GM21576 (cell line): ENCODE data around the gene GJC2.
"Not testable (repeated sequence)": the region's sequence is repeated elsewhere in the genome, so short reads cannot be mapped to it uniquely, and the experiment has no call there.

Source experiments
- ATAC-seq: cut with Tn5 transposase; IDR thresholded peaks from one replicate; pipeline ENCODE4 v1.9.1; 2021; ENCODE audit warnings: mild to moderate bottlenecking, moderate library complexity; ENCODE audit not compliant: unreplicated experiment

Gene GJC2

GRCh38 chr1:228170666-228171065 is 20.9 kb downstream of the GJC2 start:
- no peak for ATAC-seq

GRCh38 chr1:228171221-228171891 is 21.6 kb downstream of the GJC2 start:
- ATAC-seq, result no peak

- ATAC-seq, result no peak
These were observed 23.1 kb downstream of the GJC2 start for GRCh38 chr1:228172591-228173527.

- ATAC-seq, result not testable (repeated sequence)
These were observed 24.1 kb downstream of the GJC2 start for GRCh38 chr1:228173528-228174481.

- ATAC-seq, result no peak
These were observed 25.0 kb downstream of the GJC2 start for GRCh38 chr1:228174482-228175315.

GRCh38 chr1:228175316-228176023 is 25.7 kb downstream of the GJC2 start:
- no peak for ATAC-seq

- ATAC-seq, result no peak
These were observed 26.3 kb downstream of the GJC2 start for GRCh38 chr1:228176024-228176395.

- ATAC-seq, result no peak
These were observed 26.9 kb downstream of the GJC2 start for GRCh38 chr1:228176461-228177182.

- no peak for ATAC-seq
These were observed 27.4 kb downstream of the GJC2 start for GRCh38 chr1:228177183-228177475.

- ATAC-seq, result no peak
These were observed 28.3 kb downstream of the GJC2 start for GRCh38 chr1:228177721-228178710.

- no peak for ATAC-seq
These were observed 29.3 kb downstream of the GJC2 start for GRCh38 chr1:228178737-228179684.

GRCh38 chr1:228180271-228180958 is 30.7 kb downstream of the GJC2 start:
- no peak for ATAC-seq

GRCh38 chr1:228180959-228181644 is 31.4 kb downstream of the GJC2 start:
- no peak for ATAC-seq

GRCh38 chr1:228181645-228182034 is 31.9 kb downstream of the GJC2 start:
- ATAC-seq, result no peak

GRCh38 chr1:228182296-228183030 is 32.7 kb downstream of the GJC2 start:
- no peak for ATAC-seq
